Neuronal stem cell (in vitro differentiated cells): ENCODE results near the gene SRC. TPM values are rescaled to one million over a fixed set of nuclear protein-coding genes. Genes with fewer than 3 reads are reported as not detected.

Experiments
- DNase-seq: peaks from one replicate; pipeline ENCODE4 v3.0.0-alpha.2; 2013; ENCODE audit warnings: low spot score
- H2AFZ ChIP-seq: one replicate; pipeline ENCODE4 v1.6.1; 2013; ENCODE audit warnings: mild to moderate bottlenecking, low read length, inconsistent platforms
- H2AK5ac ChIP-seq: 2 replicates; pipeline ENCODE4 v1.6.1; 2013; ENCODE audit warnings: low read depth, mild to moderate bottlenecking, inconsistent platforms, low read length, moderate library complexity, mixed read lengths
- H2BK120ac ChIP-seq: 2 replicates; pipeline ENCODE4 v1.6.1; 2013; ENCODE audit warnings: low read depth, mild to moderate bottlenecking, inconsistent platforms, low read length, moderate library complexity, mixed read lengths
- H2BK12ac ChIP-seq: one replicate; pipeline ENCODE4 v1.6.1; 2013; ENCODE audit warnings: low read length, inconsistent platforms
- H2BK15ac ChIP-seq: 2 replicates; pipeline ENCODE4 v1.6.1; 2013; ENCODE audit warnings: mild to moderate bottlenecking, low read length, inconsistent platforms, mixed read lengths
- H2BK5ac ChIP-seq: one replicate; pipeline ENCODE4 v1.6.1; 2013; ENCODE audit warnings: inconsistent platforms, mild to moderate bottlenecking, low read length, moderate library complexity
- H3K14ac ChIP-seq: one replicate; pipeline ENCODE4 v1.6.1; 2013; ENCODE audit warnings: low read length, inconsistent platforms
- H3K18ac ChIP-seq: 2 replicates; pipeline ENCODE4 v1.6.1; 2013; ENCODE audit warnings: low read length, inconsistent platforms
- H3K23ac ChIP-seq: 2 replicates; pipeline ENCODE4 v1.6.1; 2013; ENCODE audit warnings: low read depth, mild to moderate bottlenecking, mixed read lengths, low read length, inconsistent platforms; ENCODE audit not compliant: poor library complexity
- H3K27ac ChIP-seq: replicated peaks from 3 replicates; pipeline ENCODE4 v1.5.1; 2013; ENCODE audit warnings: low read length, inconsistent platforms
- H3K27me3 ChIP-seq, 3 experiments: 2 replicates each; pipeline ENCODE4 v1.6.1; 2013; ENCODE audit warnings: low read length in 3 of 3, mild to moderate bottlenecking in 2 of 3, inconsistent platforms in 1 of 3, low read depth in 1 of 3, mixed read lengths in 1 of 3, moderate library complexity in 1 of 3; ENCODE audit not compliant: control insufficient read depth in 3 of 3, insufficient read depth in 3 of 3
- H3K36me3 ChIP-seq, 2 donors: replicated peaks in 1 of 2; 2 replicates each; pipeline ENCODE4 v1.6.1; 2013; ENCODE audit warnings: low read length in 2 of 2; ENCODE audit not compliant: control insufficient read depth in 2 of 2, insufficient read depth in 2 of 2
- H3K4ac ChIP-seq: 2 replicates; pipeline ENCODE4 v1.6.1; 2013; ENCODE audit warnings: inconsistent platforms, mild to moderate bottlenecking, low read length, moderate library complexity
- H3K4me1 ChIP-seq, 2 donors: 1 replicate in 1 of 2; 2 replicates in 1 of 2; pipeline ENCODE4 v1.6.1; 2013; ENCODE audit warnings: low read length in 2 of 2, low read depth in 1 of 2; ENCODE audit not compliant: control insufficient read depth in 2 of 2, insufficient read depth in 1 of 2
- H3K4me2 ChIP-seq: one replicate; pipeline ENCODE4 v1.6.1; 2013; ENCODE audit warnings: mild to moderate bottlenecking, low read length, inconsistent platforms; ENCODE audit not compliant: insufficient read depth, poor library complexity, severe bottlenecking
- H3K4me3 ChIP-seq, 2 donors: 2 replicates each; pipeline ENCODE4 v1.5.1; 2013; ENCODE audit warnings: low read length in 2 of 2, mild to moderate bottlenecking in 2 of 2, inconsistent platforms in 1 of 2, moderate library complexity in 1 of 2
- H3K79me1 ChIP-seq: one replicate; pipeline ENCODE4 v1.6.1; 2013; ENCODE audit warnings: low read depth, mild to moderate bottlenecking, inconsistent platforms, low read length, moderate library complexity
- H3K9ac ChIP-seq: one replicate; pipeline ENCODE4 v1.6.1; 2013; ENCODE audit warnings: mild to moderate bottlenecking, low read depth, low read length, inconsistent platforms; ENCODE audit not compliant: poor library complexity
- H3K9me3 ChIP-seq, 2 donors: replicated peaks in 1 of 2; 2 replicates each; pipeline versions ENCODE3 to v1.6.1; 2013; ENCODE audit warnings: low read length in 2 of 2, mild to moderate bottlenecking in 2 of 2, inconsistent platforms in 1 of 2, low read depth in 1 of 2, mixed read lengths in 1 of 2, moderate library complexity in 1 of 2; ENCODE audit not compliant: control insufficient read depth in 2 of 2, insufficient read depth in 1 of 2
- H4K8ac ChIP-seq: one replicate; pipeline ENCODE4 v1.6.1; 2013; ENCODE audit warnings: low read depth, mild to moderate bottlenecking, inconsistent platforms, low read length, moderate library complexity
- H4K91ac ChIP-seq: one replicate; pipeline ENCODE4 v1.6.1; 2013; ENCODE audit warnings: low read length, low read depth, mild to moderate bottlenecking, inconsistent platforms; ENCODE audit not compliant: poor library complexity
- WGBS, 2 donors: extraction: QIAGEN DNeasy Blood & Tissue Kit; methylation state at CpG; one replicate each; pipeline ENCODE4 v1.1.7; 2013; ENCODE audit warnings: missing lambda C conversion rate in 2 of 2, mixed read lengths in 1 of 2; ENCODE audit not compliant: insufficient read length in 2 of 2, insufficient replicate concordance in 1 of 2; ENCODE audit errors: extremely low coverage in 2 of 2; 5-methylcytosine and 5-hydroxymethylcytosine counted together
- polyA plus RNA-seq, 2 experiments: library from polyadenylated mRNA; stranded (reverse); fragments of 200-250 nt; gene quantifications; one replicate each; pipeline ENCODE4 v1.2.3, GENCODE V29; 2013

Gene SRC
- 32.2 TPM for polyA plus RNA-seq (2013, experiment 1 of 2)
- 33.5 TPM for polyA plus RNA-seq (2013, experiment 2 of 2)

GRCh38 chr20:37345339-37346235, at the start of gene SRC:
TSS of gene SRC (plus strand) at chr20:37346140. CDS start at chr20:37384154, 38,014 bp downstream.
- H2BK15ac ChIP-seq = peak within 1 kb of the TSS; percentile 7
- no peaks in the 10 kb centered on the region for H3K9me3 ChIP-seq
- peak within 1 kb of the TSS; percentile 89 for H3K9ac ChIP-seq
- H2BK120ac ChIP-seq = peak within 1 kb of the TSS; percentile 58
- no peak within 1 kb of the TSS for H4K8ac ChIP-seq
- no peak within 1 kb of the TSS for H3K14ac ChIP-seq
- peaks cover 0 to 7% (median 0%) of the 10 kb centered on the region in 3 experiments for H3K27me3 ChIP-seq
- H2BK12ac ChIP-seq = no peak within 1 kb of the TSS
- H3K4ac ChIP-seq = peak within 1 kb of the TSS; percentile 8
- H2AFZ ChIP-seq = peak within 1 kb of the TSS; percentile 87
- no CpG with 5 or more reads among the region's 63 CpGs for WGBS, 2 donors
- DNase-seq = peak; percentile 43
- H3K23ac ChIP-seq = peak within 1 kb of the TSS; percentile 74
- H3K79me1 ChIP-seq = peaks cover 23% of the 10 kb centered on the region
- H3K4me2 ChIP-seq = peak within 1 kb of the TSS; percentile 75
- no peak within 1 kb of the TSS for H3K27ac ChIP-seq
- H4K91ac ChIP-seq = no peak within 1 kb of the TSS
- H3K36me3 ChIP-seq = peaks cover 1 to 18% of the 10 kb centered on the region in 2 donors
- no peak within 1 kb of the TSS for H2BK5ac ChIP-seq
- H3K4me1 ChIP-seq = peaks cover 7% of the 10 kb centered on the region in 2 donors
- peak within 1 kb of the TSS; percentile 54 for H2AK5ac ChIP-seq
- peak within 1 kb of the TSS; percentile 59 to 81 for H3K4me3 ChIP-seq
- peak within 1 kb of the TSS; percentile 93 for H3K18ac ChIP-seq

GRCh38 chr20:37296371-37296770, 49.6 kb upstream of the SRC start:
- WGBS, 2 donors = no CpG with 5 or more reads among the region's 2 CpGs
- H3K27ac ChIP-seq = no peak overlapping the region

GRCh38 chr20:37297066-37297736, 48.7 kb upstream of the SRC start:
- Histone ChIP-seq H3K4me2 (no peak overlapping the region), H4K91ac (no peak overlapping the region), H2BK120ac (no peak overlapping the region), H3K18ac (no peak overlapping the region), H2BK12ac (no peak overlapping the region), H2AK5ac (no peak overlapping the region), H3K4ac (no peak overlapping the region), H3K4me3 (no peak overlapping the region), H3K79me1 (peaks cover 4% of the 10 kb centered on the region), H3K9me3 (peaks cover 3 to 15% of the 10 kb centered on the region in 2 donors), H2BK15ac (no peak overlapping the region), H2AFZ (no peak overlapping the region), H4K8ac (no peak overlapping the region), H2BK5ac (no peak overlapping the region), H3K9ac (no peak overlapping the region), H3K36me3 (peaks cover 11 to 72% of the 10 kb centered on the region in 2 donors), H3K14ac (no peak overlapping the region), H3K27me3 (no peaks in the 10 kb centered on the region), H3K4me1 (peaks cover 4 to 9% of the 10 kb centered on the region in 2 donors), H3K27ac (no peak overlapping the region), H3K23ac (no peak overlapping the region)
- DNase-seq = no peak
- WGBS, 2 donors = no CpG with 5 or more reads among the region's 13 CpGs

More at GRCh38 chr20:37296371-37296770, 49.6 kb upstream of the SRC start:
- no peak overlapping the region for H2BK15ac ChIP-seq
- H4K8ac ChIP-seq = no peak overlapping the region
- no peak overlapping the region for H3K23ac ChIP-seq
- no peak overlapping the region for H4K91ac ChIP-seq
- H3K4ac ChIP-seq = no peak overlapping the region
- peaks cover 5 to 72% of the 10 kb centered on the region in 2 donors for H3K36me3 ChIP-seq
- no peak overlapping the region for H3K18ac ChIP-seq
- no peak overlapping the region for H3K9ac ChIP-seq
- H3K4me1 ChIP-seq = peaks cover 4 to 9% of the 10 kb centered on the region in 2 donors
- no peak overlapping the region for H3K4me3 ChIP-seq
- H2BK12ac ChIP-seq = no peak overlapping the region
- peaks cover 4% of the 10 kb centered on the region for H3K79me1 ChIP-seq
- no peak for DNase-seq
- no peak overlapping the region for H2AK5ac ChIP-seq
- H2BK5ac ChIP-seq = no peak overlapping the region
- H3K4me2 ChIP-seq = no peak overlapping the region
- H2BK120ac ChIP-seq = no peak overlapping the region
- no peaks in the 10 kb centered on the region for H3K27me3 ChIP-seq
- peaks cover 3 to 15% of the 10 kb centered on the region in 2 donors for H3K9me3 ChIP-seq
- no peak overlapping the region for H3K14ac ChIP-seq
- no peak overlapping the region for H2AFZ ChIP-seq
